ENCODE measurements around the gene TDRD5.

The TDRD5 gene

GRCh38 chr1:179586107-179586823 lies 5.4 kb upstream of the TDRD5 start:
- peak; percentile 50 for DNase-seq (ENCODE audit: low read depth, low spot score)
- H3K4me3 ChIP-seq (ENCODE audit: low read depth, low read length) = peak overlapping the region; percentile 27
- in situ Hi-C loops (cut with HindIII; ENCODE audit: low sequenced_read_pairs) = no loop called here
- TF ChIP-seq CTCF (IDR thresholded peaks at IDR 0.05; ENCODE audit: low read depth, low read length) = peak; percentile 48

GRCh38 chr1:179587336-179587735 lies 4.3 kb upstream of the TDRD5 start:
- in situ Hi-C loops (cut with HindIII; ENCODE audit: low sequenced_read_pairs) = no loop called here
- H3K4me3 ChIP-seq (ENCODE audit: low read depth, low read length) = no peak overlapping the region
- TF ChIP-seq CTCF (IDR thresholded peaks at IDR 0.05; ENCODE audit: low read depth, low read length) = no peak
- no peak for DNase-seq (ENCODE audit: low read depth, low spot score)

GRCh38 chr1:179588425-179589024 lies 3.1 kb upstream of the TDRD5 start:
- no peak overlapping the region for H3K4me3 ChIP-seq (ENCODE audit: low read depth, low read length)
- in situ Hi-C loops (cut with HindIII; ENCODE audit: low sequenced_read_pairs) = no loop called here

GRCh38 chr1:179589509-179589908 lies 2.1 kb upstream of the TDRD5 start:
- no peak for TF ChIP-seq CTCF (IDR thresholded peaks at IDR 0.05; ENCODE audit: low read depth, low read length)
- no peak for DNase-seq (ENCODE audit: low read depth, low spot score)
- in situ Hi-C loops (cut with HindIII; ENCODE audit: low sequenced_read_pairs) = no loop called here
- H3K4me3 ChIP-seq (ENCODE audit: low read depth, low read length) = no peak overlapping the region

More at GRCh38 chr1:179588425-179589024, 3.1 kb upstream of the TDRD5 start:
- no peak for TF ChIP-seq CTCF (IDR thresholded peaks at IDR 0.05; ENCODE audit: low read depth, low read length)
- no peak for DNase-seq (ENCODE audit: low read depth, low spot score)

GRCh38 chr1:179590671-179591070 lies 961 bp upstream of the TDRD5 start:
- no peak for TF ChIP-seq CTCF (IDR thresholded peaks at IDR 0.05; ENCODE audit: low read depth, low read length)
- H3K4me3 ChIP-seq (ENCODE audit: low read depth, low read length) = no peak overlapping the region
- in situ Hi-C loops (cut with HindIII; ENCODE audit: low sequenced_read_pairs) = no loop called here
- no peak for DNase-seq (ENCODE audit: low read depth, low spot score)

- no peak overlapping the region for H3K4me3 ChIP-seq (ENCODE audit: low read depth, low read length)
- in situ Hi-C loops (cut with HindIII; ENCODE audit: low sequenced_read_pairs) = no loop called here
- no peak for DNase-seq (ENCODE audit: low read depth, low spot score)
These were observed 410 bp upstream of the TDRD5 start for GRCh38 chr1:179591253-179591591.

More at GRCh38 chr1:179591253-179591591, 410 bp upstream of the TDRD5 start:
- TF ChIP-seq CTCF (IDR thresholded peaks at IDR 0.05; ENCODE audit: low read depth, low read length) = no peak
